Naive thymus-derived CD4-positive, alpha-beta T cell (primary cell): ENCODE results near the gene ARSG. TPM values are rescaled to one million over a fixed set of nuclear protein-coding genes. Genes with fewer than 3 reads are reported as not detected.

ENCODE experiments used
- ATAC-seq: fragments of 150-1000 bp; cut with Tn5 transposase; 2 replicates; pipeline ENCODE4 v1.10.0; 2021; ENCODE audit warnings: mild to moderate bottlenecking, moderate library complexity
- CTCF ChIA-PET: fragments of 350-600 bp; sonication (Branson Sonifier 250); formaldehyde crosslinking; loops from one replicate; lab custom pipeline; 2021; ENCODE audit warnings: antibody characterized with exemption; lab: Charles Lee
- POLR2A ChIA-PET: fragments of 350-600 bp; sonication (Branson Sonifier 250); formaldehyde crosslinking; loops from one replicate; lab custom pipeline; 2021; ENCODE audit warnings: antibody characterized with exemption, inconsistent platforms; lab: Charles Lee
- DNase-seq, 9 donors: peaks; one replicate each; pipeline versions ENCODE4 v3.0.0 to v3.0.0-alpha.2; 2020 to 2022; ENCODE audit warnings: mixed read lengths in 1 of 9
- H3K27ac ChIP-seq: one replicate; pipeline ENCODE4 v1.7.0; 2013; ENCODE audit warnings: mild to moderate bottlenecking, low read depth, low read length, moderate library complexity
- H3K27me3 ChIP-seq, 2 donors: one replicate each; pipeline ENCODE4 v1.7.0; 2013; ENCODE audit warnings: low read length in 2 of 2, mild to moderate bottlenecking in 2 of 2, moderate library complexity in 2 of 2; ENCODE audit not compliant: control insufficient read depth in 2 of 2, insufficient read depth in 2 of 2
- H3K36me3 ChIP-seq, 3 experiments: 1 replicate in 2 of 3; 2 replicates in 1 of 3; pipeline ENCODE4 v1.7.0; 2013; ENCODE audit warnings: low read length in 3 of 3, mild to moderate bottlenecking in 3 of 3, moderate library complexity in 1 of 3; ENCODE audit not compliant: insufficient read depth in 3 of 3, control insufficient read depth in 2 of 3
- H3K4me1 ChIP-seq, 2 donors: one replicate each; pipeline ENCODE4 v1.7.0; 2013; ENCODE audit warnings: low read length in 2 of 2, mild to moderate bottlenecking in 2 of 2, moderate library complexity in 1 of 2; ENCODE audit not compliant: control insufficient read depth in 2 of 2, insufficient read depth in 2 of 2
- H3K4me3 ChIP-seq: 2 replicates; pipeline ENCODE4 v1.7.0; 2013; ENCODE audit warnings: mild to moderate bottlenecking, low read length
- H3K9me3 ChIP-seq, 3 experiments: 1 replicate in 2 of 3; 2 replicates in 1 of 3; pipeline ENCODE4 v1.7.0; 2013; ENCODE audit warnings: low read length in 3 of 3; ENCODE audit not compliant: control insufficient read depth in 2 of 3
- H3K27ac Mint-ChIP-seq, 9 donors: one replicate each; pipeline ENCODE4 v1.8.0; 2020 to 2022; ENCODE audit warnings: mixed read lengths in 9 of 9, mild to moderate bottlenecking in 8 of 9, moderate library complexity in 5 of 9, inconsistent platforms in 2 of 9
- H3K27me3 Mint-ChIP-seq, 5 donors: one replicate each; pipeline ENCODE4 v1.8.0; 2021 to 2022; ENCODE audit warnings: mixed read lengths in 5 of 5, mild to moderate bottlenecking in 1 of 5
- H3K36me3 Mint-ChIP-seq, 5 donors: one replicate each; pipeline ENCODE4 v1.8.0; 2020 to 2022; ENCODE audit warnings: mixed read lengths in 5 of 5, mild to moderate bottlenecking in 3 of 5, inconsistent platforms in 1 of 5
- H3K4me1 Mint-ChIP-seq, 7 donors: one replicate each; pipeline ENCODE4 v1.8.0; 2020 to 2022; ENCODE audit warnings: mixed read lengths in 7 of 7, mild to moderate bottlenecking in 3 of 7, inconsistent platforms in 1 of 7
- H3K4me3 Mint-ChIP-seq, 10 donors: one replicate each; pipeline ENCODE4 v1.8.0; 2020 to 2022; ENCODE audit warnings: mild to moderate bottlenecking in 10 of 10, mixed read lengths in 10 of 10, moderate library complexity in 6 of 10, inconsistent platforms in 2 of 10
- H3K9me3 Mint-ChIP-seq, 11 donors: one replicate each; pipeline ENCODE4 v1.8.0; 2020 to 2022; ENCODE audit warnings: mixed read lengths in 11 of 11, mild to moderate bottlenecking in 4 of 11, inconsistent platforms in 1 of 11, moderate library complexity in 1 of 11
- intact Hi-C, 2 donors: fragments of 100-400 bp; cut with micrococcal nuclease; formaldehyde crosslinking; loops; one replicate each; pipeline ENCODE4 v1.15.1; 2023
- polyA plus RNA-seq, 2 donors: library from polyadenylated mRNA; unstranded; fragments of 300-500 nt; fragmentation: Illumina TruSeq; gene quantifications; one replicate each; pipeline ENCODE4 v1.2.3, GENCODE V29; 2021
- total RNA-seq, 6 experiments: library from RNA in 5 of 6; stranded (reverse) in 5 of 6; gene quantifications; 1 replicate in 5 of 6; 2 replicates in 1 of 6; pipeline ENCODE4 v1.2.3 and lab custom pipeline; 2021 to 2026

Gene ARSG
- total and polyA plus RNA-seq, 7 experiments from 2014 or later, result 7.3 to 20.0 (median 12.6) TPM

DNA sequence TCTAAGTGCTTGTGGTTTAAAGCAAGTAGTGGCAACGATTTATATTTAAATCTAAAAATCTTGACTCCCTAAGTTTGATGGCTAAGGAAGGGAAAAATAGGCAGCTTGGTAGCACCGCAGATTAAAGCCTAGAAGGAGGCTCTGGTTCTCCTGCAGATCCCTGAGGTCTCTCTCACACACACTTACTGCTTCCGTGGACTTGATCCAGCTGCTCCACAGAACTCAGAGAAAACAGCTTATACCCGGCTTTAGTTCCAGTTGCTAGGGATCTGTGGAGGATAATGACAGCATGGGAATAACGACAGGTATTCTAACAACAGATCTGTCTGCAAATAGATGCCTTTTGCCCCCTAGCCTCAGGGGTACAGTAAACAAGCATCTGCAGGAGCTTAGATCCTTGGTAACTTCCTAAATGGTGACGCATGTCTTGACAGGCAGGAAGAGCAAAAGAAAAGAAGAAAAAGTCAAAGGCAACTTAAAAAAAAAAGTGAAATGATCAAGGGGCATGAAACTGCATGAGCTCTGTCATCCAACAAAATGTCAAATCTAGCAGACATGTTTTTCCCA lies 161.5 kb downstream of the ARSG start:
- ChIA-PET CTCF (interaction anchor here (0.7 kb wide), 1 partner anchor 14 kb away, joined by 3 read pairs; no protein-coding TSS in a partner anchor), POLR2A (interaction anchor here (0.6 to 10.9 kb wide), 2 partner anchors 13 to 272 kb away, joined by 3 to 133 read pairs; no protein-coding TSS in a partner anchor)
- H3K9me3 ChIP-seq, result no peaks in the 10 kb centered on the region
- DNase-seq (no peak), ATAC-seq (no peak)
- Mint-ChIP-seq H3K4me1 (peaks cover 0 to 30% (median 15%) of the 10 kb centered on the region in 7 donors), H3K36me3 (peaks cover 3 to 23% (median 12%) of the 10 kb centered on the region in 5 donors), H3K27me3 (no peaks in the 10 kb centered on the region), H3K4me3 (no peak overlapping the region), H3K9me3 (no peaks in the 10 kb centered on the region), H3K27ac (peak overlapping the region in 1 of 9 donors; percentile 9)
- H3K27me3 ChIP-seq, result no peaks in the 10 kb centered on the region
- peaks cover 0 to 5% (median 0%) of the 10 kb centered on the region in 3 experiments for H3K36me3 ChIP-seq
- H3K4me1 ChIP-seq, result peaks cover 8% of the 10 kb centered on the region in 2 donors
- intact Hi-C loops, result no loop called here
- no peak overlapping the region for H3K27ac ChIP-seq
- H3K4me3 ChIP-seq, result no peak overlapping the region

- intact Hi-C loops, result no loop called here
- Mint-ChIP-seq H3K9me3 (no peaks in the 10 kb centered on the region), H3K27me3 (no peaks in the 10 kb centered on the region), H3K4me3 (no peak overlapping the region), H3K36me3 (peaks cover 3 to 20% (median 12%) of the 10 kb centered on the region in 5 donors), H3K4me1 (peaks cover 8 to 34% (median 25%) of the 10 kb centered on the region in 7 donors), H3K27ac (no peak overlapping the region)
- no peak for ATAC-seq
- Histone ChIP-seq H3K36me3 (peaks cover 0 to 5% (median 0%) of the 10 kb centered on the region in 3 experiments), H3K9me3 (no peaks in the 10 kb centered on the region), H3K27ac (no peak overlapping the region), H3K4me1 (peaks cover 8 to 21% of the 10 kb centered on the region in 2 donors), H3K27me3 (no peaks in the 10 kb centered on the region), H3K4me3 (no peak overlapping the region)
- CTCF ChIA-PET, result interaction anchor here (0.6 kb wide), 1 partner anchor 397 kb away, joined by 6 read pairs; no protein-coding TSS in a partner anchor
- no peak for DNase-seq
- POLR2A ChIA-PET, result interaction anchor here (10.9 kb wide), 1 partner anchor 15 kb away, joined by 133 read pairs; no protein-coding TSS in a partner anchor
Measured at GRCh38 chr17:68453991-68454665, 162.8 kb downstream of the ARSG start.

- H3K27ac Mint-ChIP-seq, result peak overlapping the region in 4 of 9 donors; percentile 54 to 68 (median 58)
- ChIA-PET POLR2A (interaction anchor here (0.6 to 10.9 kb wide), 4 partner anchors 16 to 273 kb away, joined by 3 to 133 read pairs (median 20); partner anchors contain the start of genes ARSG and SLC16A6), CTCF (interaction anchor here (0.6 to 1.2 kb wide), 4 partner anchors 143 to 289 kb away, joined by 3 to 7 read pairs (median 4); no protein-coding TSS in a partner anchor)
- no peaks in the 10 kb centered on the region for H3K27me3 Mint-ChIP-seq
- intact Hi-C loops, result loop anchor here (2.0 to 5.0 kb wide), 4 partner anchors 99 to 629 kb away; partner anchors contain the start of gene BPTF (in 1 of the 2)
- ATAC-seq (no peak), DNase-seq (no peak)
- Histone ChIP-seq H3K36me3 (no peaks in the 10 kb centered on the region), H3K9me3 (no peaks in the 10 kb centered on the region), H3K4me1 (peaks cover 20 to 34% of the 10 kb centered on the region in 2 donors), H3K27me3 (no peaks in the 10 kb centered on the region), H3K27ac (no peak overlapping the region), H3K4me3 (no peak overlapping the region)
- peaks cover 0 to 11% (median 4%) of the 10 kb centered on the region in 5 donors for H3K36me3 Mint-ChIP-seq
- H3K4me1 Mint-ChIP-seq, result peaks cover 14 to 50% (median 41%) of the 10 kb centered on the region in 7 donors
- peaks cover 0 to 1% (median 0%) of the 10 kb centered on the region in 11 donors for H3K9me3 Mint-ChIP-seq
- H3K4me3 Mint-ChIP-seq, result peak overlapping the region; percentile 56 to 95 (median 82)
Measured at GRCh38 chr17:68455901-68456338, 164.6 kb downstream of the ARSG start.

DNA sequence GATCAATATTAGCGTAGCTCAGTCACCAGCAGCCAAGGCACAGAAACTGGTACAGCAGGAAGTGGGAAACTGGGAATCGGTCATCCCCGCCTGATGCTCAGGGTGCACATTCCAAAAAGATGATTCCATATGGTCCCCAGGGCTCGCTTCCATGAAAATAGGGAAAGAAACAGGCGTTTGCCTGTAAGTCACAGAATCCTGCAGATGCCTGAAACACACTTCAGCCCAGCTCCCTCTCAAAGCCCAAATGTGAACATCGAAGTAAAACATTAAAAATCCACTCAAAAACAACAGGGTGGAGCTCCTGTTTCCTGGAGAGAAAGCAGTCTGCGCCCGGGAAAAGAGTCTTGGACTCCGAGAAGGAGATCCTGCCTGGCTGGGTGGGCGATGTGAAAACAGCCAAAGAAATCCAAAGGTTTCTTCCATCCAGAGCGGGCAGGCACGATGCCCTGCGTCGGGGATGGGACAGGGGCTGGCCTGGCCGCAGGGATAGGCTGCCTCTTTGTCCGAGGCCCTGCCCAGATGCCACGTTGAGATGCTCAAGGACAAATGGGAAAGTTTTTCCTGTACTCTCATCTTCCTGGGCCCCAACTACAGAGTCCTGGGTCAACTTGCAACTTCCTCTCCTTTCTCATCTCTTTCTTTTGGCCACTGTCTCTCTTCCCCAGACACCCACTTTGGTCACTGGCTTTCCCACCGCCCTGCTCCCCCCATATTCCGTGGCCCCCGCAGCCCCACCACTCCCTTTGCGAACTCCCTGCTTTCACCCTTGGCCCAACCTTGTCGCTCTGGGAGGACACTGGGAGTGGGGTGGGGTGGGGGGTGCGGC lies 165.3 kb downstream of the ARSG start:
- ChIA-PET POLR2A (interaction anchor here (0.6 to 10.9 kb wide), 9 partner anchors 17 to 273 kb away, joined by 3 to 133 read pairs (median 4); partner anchors contain the start of genes AMZ2, ARSG and SLC16A6), CTCF (interaction anchor here (0.6 to 1.2 kb wide), 6 partner anchors 9 to 290 kb away, joined by 3 to 6 read pairs (median 3); no protein-coding TSS in a partner anchor)
- ATAC-seq, result no peak
- Mint-ChIP-seq H3K4me1 (peaks cover 20 to 56% (median 47%) of the 10 kb centered on the region in 7 donors), H3K27me3 (no peaks in the 10 kb centered on the region), H3K4me3 (peak overlapping the region; percentile 68 to 95 (median 82)), H3K27ac (peak overlapping the region in 6 of 9 donors; percentile 47 to 83 (median 78)), H3K9me3 (peaks cover 0 to 1% (median 0%) of the 10 kb centered on the region in 11 donors), H3K36me3 (peaks cover 0 to 7% (median 3%) of the 10 kb centered on the region in 5 donors)
- H3K27me3 ChIP-seq, result no peaks in the 10 kb centered on the region
- peak overlapping the region; percentile 54 for H3K4me3 ChIP-seq
- peaks cover 25 to 41% of the 10 kb centered on the region in 2 donors for H3K4me1 ChIP-seq
- H3K9me3 ChIP-seq, result no peaks in the 10 kb centered on the region
- H3K36me3 ChIP-seq, result no peaks in the 10 kb centered on the region
- peak overlapping the region; percentile 58 for H3K27ac ChIP-seq
- intact Hi-C loops, result loop anchor here (1.0 to 5.0 kb wide), 12 partner anchors 18 to 629 kb away; partner anchors contain the start of genes AMZ2 (in 1 of the 2), BPTF (in 1 of the 2), KPNA2 (in 1 of the 2) and PRKAR1A (in 1 of the 2)
- DNase-seq, result no peak

GRCh38 chr17:68457168-68457538 lies 165.9 kb downstream of the ARSG start, which contains the start of gene WIPI1:
WIPI1 (minus strand) TSS chr17:68457496; CDS start chr17:68457421, 75 bp downstream.
- Mint-ChIP-seq H3K9me3 (peaks cover 0 to 1% (median 0%) of the 10 kb centered on the region in 11 donors), H3K27me3 (no peaks in the 10 kb centered on the region), H3K36me3 (peaks cover 0 to 4% (median 0%) of the 10 kb centered on the region in 5 donors), H3K4me3 (peak within 1 kb of the TSS; percentile 68 to 95 (median 84)), H3K4me1 (peaks cover 26 to 62% (median 53%) of the 10 kb centered on the region in 7 donors), H3K27ac (peak within 1 kb of the TSS; percentile 54 to 98 (median 91))
- H3K27ac ChIP-seq, result peak within 1 kb of the TSS; percentile 73
- no peaks in the 10 kb centered on the region for H3K9me3 ChIP-seq
- H3K4me1 ChIP-seq, result peaks cover 30 to 47% of the 10 kb centered on the region in 2 donors
- CTCF ChIA-PET, result interaction anchor here (0.5 to 2.5 kb wide), 5 partner anchors 9 to 790 kb away, joined by 3 to 23 read pairs (median 3); no protein-coding TSS in a partner anchor
- H3K36me3 ChIP-seq, result no peaks in the 10 kb centered on the region
- no peaks in the 10 kb centered on the region for H3K27me3 ChIP-seq
- POLR2A ChIA-PET, result interaction anchor here (0.7 to 10.9 kb wide), 11 partner anchors 18 to 369 kb away, joined by 3 to 133 read pairs (median 3); partner anchors contain the start of genes AMZ2, ARSG and SLC16A6
- intact Hi-C loops, result loop anchor here (1.0 to 5.0 kb wide), 12 partner anchors 19 to 630 kb away; partner anchors contain the start of genes AMZ2 (in 1 of the 2), BPTF (in 1 of the 2), KPNA2 (in 1 of the 2) and PRKAR1A (in 1 of the 2)
- DNase-seq, result peak in 1 of 9 donors; percentile 37
- H3K4me3 ChIP-seq, result peak within 1 kb of the TSS; percentile 54
- ATAC-seq, result peak; percentile 20
